Stimulated activated CD8-positive, alpha-beta memory T cell treated with anti-CD3 and anti-CD28 coated beads, Interleukin-2, amount 100 ng/mL, for 1 hour (primary cell): Measurements from ENCODE around the gene GPSM1.

Experiments
- DNase-seq, 2 donors: peaks; one replicate each; pipeline ENCODE4 v3.0.0-alpha.2; 2020; ENCODE audit warnings: low read depth in 2 of 2

The GPSM1 gene

GRCh38 chr9:136361754-136362449, 34.6 kb downstream of the GPSM1 start:
- no peak for DNase-seq

- DNase-seq: no peak
Measured at GRCh38 chr9:136362450-136362784, 35.1 kb downstream of the GPSM1 start.

- DNase-seq: peak; percentile 84 to 94
Measured at GRCh38 chr9:136363106-136363948, 36.0 kb downstream of the GPSM1 start, which contains the start of gene DNLZ. DNLZ (minus strand) TSS chr9:136363744; CDS start chr9:136363714, 30 bp downstream.

GRCh38 chr9:136363949-136364748, 36.8 kb downstream of the GPSM1 start:
- no peak for DNase-seq

GRCh38 chr9:136364942-136365774, 37.8 kb downstream of the GPSM1 start:
- no peak for DNase-seq

GRCh38 chr9:136365775-136366222, 38.5 kb downstream of the GPSM1 start:
- DNase-seq: no peak

- DNase-seq: no peak
Measured at GRCh38 chr9:136366826-136367225, 39.5 kb downstream of the GPSM1 start.

- DNase-seq: no peak
Measured at GRCh38 chr9:136367296-136368145, 40.2 kb downstream of the GPSM1 start.

- DNase-seq: no peak
Measured at GRCh38 chr9:136368190-136368589, 40.9 kb downstream of the GPSM1 start.

GRCh38 chr9:136370037-136370436, 42.7 kb downstream of the GPSM1 start:
- no peak for DNase-seq

GRCh38 chr9:136370687-136371532, 43.6 kb downstream of the GPSM1 start:
- DNase-seq: no peak

GRCh38 chr9:136371533-136371880, 44.2 kb downstream of the GPSM1 start:
- DNase-seq: no peak

- DNase-seq: no peak
Measured at GRCh38 chr9:136372006-136372405, 44.7 kb downstream of the GPSM1 start.

- no peak for DNase-seq
Measured at GRCh38 chr9:136372561-136373299, 45.4 kb downstream of the GPSM1 start.

GRCh38 chr9:136373300-136374182, 46.2 kb downstream of the GPSM1 start, which contains the start of gene CARD9:
CARD9 (minus strand) TSS chr9:136373669; CDS start chr9:136372078, 1,591 bp downstream.
- DNase-seq: no peak

GRCh38 chr9:136374183-136374575, 46.8 kb downstream of the GPSM1 start:
- DNase-seq: no peak

GRCh38 chr9:136375096-136375495, 47.8 kb downstream of the GPSM1 start:
- DNase-seq: no peak

GRCh38 chr9:136376457-136376856, 49.1 kb downstream of the GPSM1 start:
- DNase-seq: no peak
